GM19397 (cell line): ENCODE data around the gene SMIM41.

Experiments used
- ATAC-seq: cut with Tn5 transposase; IDR thresholded peaks from one replicate; pipeline ENCODE4 v1.9.1; 2021; ENCODE audit warnings: mild to moderate bottlenecking, moderate library complexity; ENCODE audit not compliant: unreplicated experiment

Gene SMIM41

GRCh38 chr12:52063082-52063924, 16.2 kb upstream of the SMIM41 start:
- no peak for ATAC-seq

GRCh38 chr12:52063981-52064649, 15.4 kb upstream of the SMIM41 start:
- no peak for ATAC-seq

- ATAC-seq = no peak
Measured at GRCh38 chr12:52066346-52067080, 13.0 kb upstream of the SMIM41 start.

- ATAC-seq = no peak
Measured at GRCh38 chr12:52067081-52067374, 12.5 kb upstream of the SMIM41 start.

GRCh38 chr12:52069327-52070184, 9.9 kb upstream of the SMIM41 start, which contains the start of gene ATG101:
ATG101 (plus strand) TSS chr12:52069978; CDS start chr12:52073651, 3,673 bp downstream.
- ATAC-seq = peak; percentile 92

- peak; percentile 21 for ATAC-seq
Measured at GRCh38 chr12:52070185-52070925, 9.1 kb upstream of the SMIM41 start.

- no peak for ATAC-seq
Measured at GRCh38 chr12:52073531-52074381, 5.7 kb upstream of the SMIM41 start.

GRCh38 chr12:52074971-52075724, 4.4 kb upstream of the SMIM41 start:
- no peak for ATAC-seq

- no peak for ATAC-seq
Measured at GRCh38 chr12:52076811-52077210, 2.7 kb upstream of the SMIM41 start.

- ATAC-seq = no peak
Measured at GRCh38 chr12:52078276-52078675, 1.2 kb upstream of the SMIM41 start.

- no peak for ATAC-seq
Measured at GRCh38 chr12:52080403-52081251, 1.1 kb downstream of the SMIM41 start.

GRCh38 chr12:52081263-52081733, 1.8 kb downstream of the SMIM41 start:
- peak; percentile 75 for ATAC-seq

- no peak for ATAC-seq
Measured at GRCh38 chr12:52082026-52082668, 2.6 kb downstream of the SMIM41 start.

- ATAC-seq = no peak
Measured at GRCh38 chr12:52082669-52082987, 3.1 kb downstream of the SMIM41 start.

- no peak for ATAC-seq
Measured at GRCh38 chr12:52082988-52083637, 3.6 kb downstream of the SMIM41 start.

- no peak for ATAC-seq
Measured at GRCh38 chr12:52083638-52083996, 4.1 kb downstream of the SMIM41 start.
